Ecto neural progenitor cell (in vitro differentiated cells): ENCODE results near the gene NR5A2.

Source experiments
- DNase-seq: peaks from one replicate; pipeline ENCODE4 v3.0.0-alpha.2; 2018; ENCODE audit warnings: low spot score

NR5A2 gene

GRCh38 chr1:200206340-200206739 is 178.8 kb downstream of the NR5A2 start:
- DNase-seq: no peak

DNA sequence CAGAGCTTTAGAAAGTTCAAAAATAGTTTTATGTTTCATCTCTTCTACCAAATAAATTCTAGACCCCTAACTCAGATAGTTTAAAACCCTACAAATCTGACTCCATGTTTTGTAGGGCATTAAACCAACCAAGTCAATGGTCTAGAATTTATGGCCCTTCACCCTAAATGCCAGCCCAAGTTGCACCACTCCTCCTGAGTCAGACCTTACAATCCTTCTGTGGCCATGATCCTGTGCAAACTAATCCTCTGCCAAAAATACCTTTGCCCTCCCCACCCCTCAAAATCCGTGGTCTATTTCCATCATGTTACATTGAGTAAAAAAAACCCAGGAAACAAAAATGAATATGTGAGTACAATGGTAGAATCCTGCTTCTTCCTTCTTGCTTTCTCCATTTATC is 179.3 kb downstream of the NR5A2 start:
- no peak for DNase-seq

DNA sequence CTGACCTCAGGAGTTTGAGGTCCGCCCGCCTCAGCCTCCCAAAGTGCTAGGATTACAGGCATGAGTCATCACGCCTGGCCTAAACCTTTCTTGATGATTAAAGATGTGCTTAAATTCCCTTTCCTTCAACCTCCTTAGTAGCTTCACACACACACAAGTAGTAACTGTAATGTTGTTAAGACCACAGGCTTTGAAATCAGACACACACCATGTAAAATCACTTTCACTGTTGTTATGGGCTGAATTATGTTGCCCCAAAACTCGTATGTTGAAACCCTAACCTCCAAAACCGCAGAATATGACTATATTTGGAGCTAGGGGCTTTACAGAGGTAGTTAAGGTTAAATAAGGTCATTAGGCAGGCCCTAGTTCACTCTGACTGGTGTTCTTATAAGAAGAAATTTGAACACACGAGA is 180.2 kb downstream of the NR5A2 start:
- DNase-seq: no peak

DNA sequence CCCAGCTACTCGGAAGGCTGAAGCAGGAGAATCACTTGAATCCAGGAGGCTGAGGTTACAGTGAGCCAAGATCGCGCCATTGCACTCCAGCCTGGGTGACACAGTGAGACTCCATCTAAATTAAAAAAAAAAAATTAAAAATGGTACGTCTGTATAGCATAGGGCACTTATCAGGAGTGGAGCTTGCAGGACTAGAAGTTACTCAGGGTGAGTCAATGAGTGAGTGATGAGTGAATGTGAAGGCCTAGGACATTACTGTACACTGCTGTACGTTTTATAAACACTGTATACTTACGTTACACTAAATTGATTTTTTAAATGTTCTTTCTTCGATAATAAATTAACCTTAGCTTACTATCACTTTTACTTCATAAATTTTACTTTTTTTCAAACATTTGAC is 183.6 kb downstream of the NR5A2 start:
- DNase-seq: no peak

DNA sequence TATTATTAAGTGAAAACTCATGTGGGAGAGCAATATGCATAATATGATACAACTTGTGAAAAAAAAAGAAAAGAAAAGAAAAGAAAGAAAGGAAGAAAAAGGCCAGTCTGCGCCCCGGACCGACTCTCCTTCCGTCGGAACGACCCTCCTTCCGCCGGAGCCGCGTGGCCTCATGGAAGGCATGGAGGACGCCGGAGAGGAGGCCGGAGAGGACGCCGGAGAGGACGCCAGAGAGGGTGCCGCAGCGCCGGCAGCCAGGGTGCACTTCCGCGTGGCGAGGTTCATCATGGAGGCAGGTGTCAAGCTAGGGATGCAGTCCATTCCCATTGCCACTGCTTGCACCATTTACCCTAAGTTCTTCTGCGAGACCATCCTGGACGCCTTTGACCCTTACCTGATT is 185.9 kb downstream of the NR5A2 start:
- no peak for DNase-seq

DNA sequence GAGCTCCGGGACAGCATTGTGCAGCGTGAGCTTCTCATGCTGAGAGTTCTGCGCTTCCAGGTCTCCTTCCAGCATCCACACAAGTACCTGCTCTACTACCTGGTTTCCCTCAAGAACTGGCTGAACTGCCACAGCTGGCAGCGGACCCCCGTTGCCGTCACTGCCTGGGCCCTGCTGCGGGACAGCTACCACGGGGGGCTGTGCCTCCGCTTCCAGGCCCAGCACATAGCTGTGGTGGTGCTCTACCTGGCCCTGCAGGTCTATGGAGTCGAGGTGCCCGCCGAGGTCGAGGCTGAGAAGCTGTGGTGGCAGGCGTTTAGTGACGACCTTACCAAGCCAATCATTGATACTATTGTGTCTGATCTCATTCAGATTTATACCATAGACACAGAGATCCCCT is 186.4 kb downstream of the NR5A2 start:
- no peak for DNase-seq

GRCh38 chr1:200215350-200215749 is 187.8 kb downstream of the NR5A2 start:
- no peak for DNase-seq

GRCh38 chr1:200217703-200218102 is 190.2 kb downstream of the NR5A2 start:
- no peak for DNase-seq

DNA sequence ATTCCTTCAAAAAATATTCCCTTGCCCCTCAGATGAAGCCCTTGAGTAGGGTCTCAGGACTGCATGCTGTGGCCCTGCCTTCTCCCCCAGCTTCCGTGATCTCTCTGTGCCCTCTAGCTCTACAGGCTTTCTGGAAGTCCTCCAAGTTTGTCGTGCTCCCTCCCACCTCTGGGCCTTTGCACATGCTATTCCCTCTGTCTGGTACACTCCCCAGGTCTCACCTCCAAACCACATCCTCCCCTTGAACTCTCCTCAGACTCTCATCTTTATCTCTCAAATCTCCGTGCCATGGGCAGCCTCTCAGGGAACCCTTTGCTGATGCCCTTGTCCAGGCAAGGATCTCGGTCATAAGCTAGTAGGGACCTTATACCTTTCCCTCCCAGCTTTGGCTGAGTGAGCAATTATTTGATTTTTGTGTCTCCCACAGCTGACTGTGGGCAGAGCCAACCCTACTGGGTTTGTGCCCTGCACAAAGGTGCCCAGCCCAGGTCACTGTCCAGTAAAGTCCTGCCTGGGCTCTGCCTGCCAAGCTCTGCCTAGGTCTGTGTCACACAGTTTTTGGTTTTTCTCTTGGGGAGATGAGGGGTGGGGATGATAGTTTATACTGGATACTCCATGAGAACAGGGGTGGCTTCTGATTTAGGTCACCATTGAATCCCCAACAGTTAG is 194.2 kb downstream of the NR5A2 start:
- DNase-seq: no peak

DNA sequence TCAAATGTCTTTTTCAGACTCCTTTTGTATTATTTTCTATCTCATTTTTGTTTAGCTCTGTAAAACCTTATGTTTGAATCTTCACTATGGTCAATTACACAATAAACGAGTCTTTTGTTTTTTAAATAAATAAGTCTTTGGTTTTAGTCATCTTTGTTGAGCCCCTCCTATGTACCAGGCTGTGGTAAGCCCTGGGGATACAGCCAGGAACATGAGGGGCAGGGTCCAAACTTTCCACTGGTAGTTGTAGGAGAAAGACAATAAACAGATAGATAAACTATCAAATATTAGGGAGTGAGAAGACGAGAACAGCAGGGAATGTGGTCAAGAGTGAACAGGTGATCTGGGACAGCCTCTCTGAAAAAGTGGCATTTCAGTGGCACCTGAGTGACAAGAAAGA is 195.7 kb downstream of the NR5A2 start:
- no peak for DNase-seq

- no peak for DNase-seq
Observed at GRCh38 chr1:200223613-200224012, 196.1 kb downstream of the NR5A2 start.

DNA sequence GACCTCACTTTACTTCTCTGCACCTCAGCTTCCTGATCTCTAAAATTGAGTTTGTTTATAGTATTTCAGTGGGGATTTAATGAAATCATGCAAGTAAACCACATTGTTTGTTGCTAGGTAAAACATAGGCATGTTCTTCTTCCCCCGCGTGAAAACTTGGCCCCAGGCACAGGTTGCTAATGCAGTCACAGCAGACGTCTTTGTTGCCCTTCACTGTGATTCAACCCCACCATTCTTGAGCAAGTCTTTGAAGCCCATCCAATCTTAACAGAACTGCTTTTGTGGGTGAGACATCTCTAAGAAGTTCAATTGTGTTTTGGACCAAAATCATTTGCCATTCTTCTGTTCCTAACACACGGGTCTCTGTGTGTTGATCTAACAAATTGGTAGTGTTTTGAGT is 196.8 kb downstream of the NR5A2 start:
- no peak for DNase-seq

DNA sequence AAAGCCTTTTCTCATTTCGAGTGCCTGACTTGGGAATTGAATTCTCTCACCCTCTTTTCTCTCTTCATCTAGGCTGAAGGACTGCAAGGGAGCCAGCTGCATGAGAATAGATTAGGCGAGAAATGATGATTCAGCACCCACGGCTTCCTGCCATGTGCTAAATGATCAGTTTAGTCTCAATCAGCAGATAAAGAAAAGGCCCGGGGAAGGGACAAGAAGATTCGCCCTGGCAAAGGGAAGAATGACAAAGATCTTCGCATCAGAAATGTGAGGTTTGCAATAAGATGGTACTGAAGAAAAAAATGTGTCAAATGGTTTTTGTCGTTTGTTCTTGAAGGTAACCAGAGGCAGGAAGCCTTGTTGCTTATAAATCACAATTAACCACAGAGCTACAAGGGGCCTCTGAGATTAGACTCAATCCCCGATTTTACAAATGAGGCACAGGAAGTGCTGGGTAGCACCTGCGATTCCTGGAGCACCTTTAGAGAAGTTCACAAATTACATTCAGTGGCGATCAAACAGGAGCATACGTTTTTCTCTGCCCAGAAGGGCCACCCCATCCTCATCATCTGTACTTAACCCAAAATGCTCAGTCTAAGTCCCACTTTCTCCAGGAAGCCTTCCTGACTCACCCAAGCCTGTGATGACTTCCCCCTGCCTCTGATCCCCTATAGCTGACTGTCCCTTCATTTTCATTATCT is 198.9 kb downstream of the NR5A2 start:
- no peak for DNase-seq

DNA sequence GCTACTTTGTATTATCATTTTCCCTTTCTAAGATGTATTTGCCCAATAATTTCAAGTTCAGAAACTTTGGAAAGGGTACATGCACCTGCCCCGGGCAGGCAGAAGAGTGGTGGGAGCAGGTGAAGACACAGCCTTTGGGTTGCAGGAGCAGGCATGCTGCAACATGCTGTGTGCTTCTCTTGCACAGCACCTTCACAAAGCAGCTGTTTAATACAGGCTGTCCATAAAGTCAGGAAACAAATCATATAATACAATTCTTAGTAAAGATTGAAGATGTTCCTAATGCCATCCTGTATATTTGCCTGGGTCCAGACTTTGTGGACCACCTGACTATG is 199.4 kb downstream of the NR5A2 start:
- no peak for DNase-seq
